SH-SY5Y (cell line): ENCODE data around the gene INAFM2.

ENCODE experiments used
- GATA2 ChIP-seq: IDR thresholded peaks from 2 replicates; pipeline ENCODE4 v1.6.1; 2011; ENCODE audit warnings: mild to moderate bottlenecking, low read depth, low read length
- GATA3 ChIP-seq: IDR thresholded peaks from 2 replicates; pipeline ENCODE4 v1.6.1; 2011; ENCODE audit warnings: low read depth, mild to moderate bottlenecking, low read length, moderate library complexity

DNA sequence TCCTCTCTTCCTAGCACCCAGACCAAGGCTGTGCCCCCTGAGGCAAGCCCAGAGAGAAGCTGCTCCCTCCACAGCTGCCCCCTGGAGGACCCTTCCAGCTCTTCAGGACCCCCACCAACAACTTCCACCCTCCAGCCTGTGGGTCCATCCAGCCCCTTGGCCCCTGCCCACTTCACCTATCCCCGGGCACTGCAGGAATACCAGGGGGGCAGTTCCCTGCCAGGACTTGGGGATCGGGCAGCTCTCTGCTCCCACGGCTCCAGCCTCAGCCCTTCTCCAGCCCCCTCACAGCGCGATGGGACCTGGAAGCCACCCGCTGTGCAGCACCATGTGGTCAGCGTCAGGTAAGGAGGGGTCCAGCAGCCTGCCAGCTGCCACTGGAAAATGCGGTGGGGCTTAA lies 40.1 kb downstream of the INAFM2 start:
- TF ChIP-seq GATA3 (no peak), GATA2 (no peak)
